Hippocampal formation (tissue), 2 donors: Measurements from ENCODE around the gene GPC6.

Experiments used
- DNase-seq, 2 donors: peaks; one replicate each; lab custom pipeline; 2025; lab: John Stamatoyannopoulos, UW

The GPC6 gene

GRCh38 chr13:93927431-93927830, 700.8 kb downstream of the GPC6 start:
- DNase-seq: no peak

DNA sequence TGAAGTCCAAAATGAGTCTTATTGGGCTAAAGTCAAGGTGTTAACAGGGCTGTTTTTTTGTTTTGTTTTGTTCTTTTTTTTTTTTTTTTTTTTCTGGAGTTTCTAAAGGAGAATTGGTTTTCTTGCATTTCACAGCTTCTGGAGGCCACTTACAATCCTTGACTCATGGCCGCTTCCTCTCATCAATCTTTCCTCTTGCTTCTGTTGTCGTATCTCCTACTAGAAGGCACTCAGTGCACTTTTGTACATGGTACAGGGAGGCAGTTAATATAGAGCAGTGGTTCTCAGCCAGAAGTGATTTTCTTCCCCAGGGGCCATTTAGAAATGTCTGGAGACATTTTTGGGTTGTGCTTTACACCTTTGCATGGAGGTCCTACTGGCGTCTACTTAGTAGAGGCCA, 706.3 kb downstream of the GPC6 start:
- no peak for DNase-seq

DNA sequence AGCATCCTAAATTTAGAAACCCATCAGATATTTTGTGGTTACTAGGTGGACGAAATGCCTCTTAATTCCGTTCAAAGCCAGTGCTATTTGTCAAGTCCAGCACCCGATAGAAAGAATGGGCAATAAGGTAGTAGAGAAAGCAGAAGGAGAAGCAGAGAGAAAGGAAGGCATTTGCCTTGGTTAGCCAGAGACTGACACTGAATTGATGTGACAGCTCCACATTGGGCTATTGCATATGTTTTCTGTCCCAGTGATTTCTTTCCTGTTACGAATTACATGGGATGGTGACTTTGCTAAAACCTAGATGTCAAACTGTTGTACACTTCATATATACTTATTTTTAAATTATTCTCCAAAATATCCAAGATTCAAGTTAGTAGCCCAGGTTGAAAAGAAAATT, 710.3 kb downstream of the GPC6 start:
- DNase-seq: no peak

- no peak for DNase-seq
These were observed 714.8 kb downstream of the GPC6 start for GRCh38 chr13:93941444-93941843.

DNA sequence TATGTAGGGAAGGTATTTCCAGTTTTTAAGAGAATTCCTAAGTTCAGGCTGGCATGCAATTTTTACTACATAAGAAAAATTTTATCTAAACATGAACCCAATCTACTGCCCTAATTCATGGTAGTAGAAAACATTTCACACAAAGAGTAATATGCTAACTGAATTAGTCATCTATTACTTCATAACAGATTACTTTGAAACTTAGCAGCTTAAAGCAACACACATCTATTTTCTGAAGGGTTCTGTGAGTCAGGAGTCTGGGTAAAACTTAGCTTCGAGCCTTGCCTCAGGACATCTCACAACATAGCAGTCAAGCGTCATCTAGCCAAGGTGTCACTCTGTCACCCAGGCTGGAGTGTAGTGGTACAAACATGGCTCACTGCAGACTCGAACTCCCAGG, 715.4 kb downstream of the GPC6 start:
- no peak for DNase-seq

GRCh38 chr13:93945621-93946020, 719.0 kb downstream of the GPC6 start:
- no peak for DNase-seq

- no peak for DNase-seq
These were observed 720.4 kb downstream of the GPC6 start for GRCh38 chr13:93946994-93947393.

- no peak for DNase-seq
These were observed 721.0 kb downstream of the GPC6 start for GRCh38 chr13:93947651-93948050.

- no peak for DNase-seq
These were observed 721.7 kb downstream of the GPC6 start for GRCh38 chr13:93948162-93948922.

- DNase-seq: no peak
These were observed 724.5 kb downstream of the GPC6 start for GRCh38 chr13:93951108-93951507.

DNA sequence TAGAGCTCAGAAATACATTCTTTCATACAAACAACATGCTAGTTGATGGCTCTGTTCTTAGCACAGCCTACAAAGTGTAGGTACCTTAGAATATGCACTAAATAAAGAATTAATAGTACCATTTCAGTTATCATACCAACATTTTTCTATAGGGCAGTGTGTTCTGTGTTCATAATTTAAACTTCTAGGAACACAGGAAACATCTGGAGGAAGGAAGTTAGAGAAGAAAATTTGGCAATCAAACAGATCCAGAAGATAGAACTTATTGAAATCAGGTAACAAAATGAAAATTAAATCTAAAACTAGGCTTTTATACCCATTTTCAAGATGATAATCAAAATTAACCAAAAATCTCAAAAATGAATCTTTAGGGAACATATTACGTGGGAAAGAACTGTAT, 725.3 kb downstream of the GPC6 start:
- DNase-seq: no peak

DNA sequence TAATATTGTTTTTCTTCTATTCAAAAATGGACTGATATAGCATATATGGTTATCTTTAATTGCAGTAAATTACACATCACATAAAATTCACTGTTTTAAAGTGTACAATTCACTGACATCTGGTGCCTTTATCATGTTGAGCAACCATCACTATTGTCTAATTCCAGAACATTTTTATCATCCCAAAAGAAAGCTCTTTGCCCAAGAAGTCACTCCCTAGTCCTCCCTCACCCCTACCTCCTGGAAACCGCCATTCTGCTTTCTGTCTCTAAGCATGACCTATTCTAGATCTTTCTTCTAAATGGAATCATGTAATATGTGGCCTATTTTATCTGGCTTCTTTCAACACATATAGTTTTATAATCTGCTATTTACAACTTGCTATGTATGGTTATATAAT, 727.2 kb downstream of the GPC6 start:
- DNase-seq: no peak

GRCh38 chr13:93955904-93956303, 729.3 kb downstream of the GPC6 start:
- no peak for DNase-seq

DNA sequence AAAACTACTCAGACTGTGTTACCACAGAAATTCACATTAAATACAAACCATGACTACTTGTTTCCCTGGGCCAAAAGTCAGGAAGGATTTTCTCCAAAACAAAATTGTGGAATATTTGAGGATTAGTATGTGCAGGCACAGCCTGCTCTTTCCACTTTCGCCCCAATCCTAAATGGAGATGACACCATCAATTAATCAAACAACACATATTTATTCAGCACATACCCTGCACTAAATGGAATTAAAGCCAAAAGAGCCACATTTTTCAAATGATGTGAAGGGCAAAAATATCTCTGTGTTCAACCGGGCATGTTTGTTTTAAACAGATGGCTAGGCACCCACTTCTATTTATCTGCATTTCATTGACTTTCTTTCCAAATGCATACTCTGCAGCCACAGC, 729.8 kb downstream of the GPC6 start:
- no peak for DNase-seq

DNA sequence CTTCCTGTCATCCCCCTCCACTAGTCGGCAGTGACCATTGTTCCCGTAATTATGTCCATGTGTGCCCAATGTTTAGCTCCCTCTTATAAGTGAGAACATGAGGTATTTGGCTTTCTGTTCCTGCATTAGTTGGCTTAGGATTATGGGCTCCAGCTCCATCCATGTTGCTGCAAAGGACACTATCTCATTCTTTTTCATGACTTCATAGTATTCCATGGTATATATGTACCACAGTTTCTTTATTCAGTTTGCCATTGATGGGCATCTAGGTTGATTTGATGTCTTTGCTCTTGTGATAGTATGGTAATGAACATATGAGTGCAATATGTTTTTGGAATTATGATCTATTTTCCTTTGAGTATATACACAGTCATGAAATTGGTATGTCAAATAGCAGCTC, 730.8 kb downstream of the GPC6 start:
- DNase-seq: no peak

DNA sequence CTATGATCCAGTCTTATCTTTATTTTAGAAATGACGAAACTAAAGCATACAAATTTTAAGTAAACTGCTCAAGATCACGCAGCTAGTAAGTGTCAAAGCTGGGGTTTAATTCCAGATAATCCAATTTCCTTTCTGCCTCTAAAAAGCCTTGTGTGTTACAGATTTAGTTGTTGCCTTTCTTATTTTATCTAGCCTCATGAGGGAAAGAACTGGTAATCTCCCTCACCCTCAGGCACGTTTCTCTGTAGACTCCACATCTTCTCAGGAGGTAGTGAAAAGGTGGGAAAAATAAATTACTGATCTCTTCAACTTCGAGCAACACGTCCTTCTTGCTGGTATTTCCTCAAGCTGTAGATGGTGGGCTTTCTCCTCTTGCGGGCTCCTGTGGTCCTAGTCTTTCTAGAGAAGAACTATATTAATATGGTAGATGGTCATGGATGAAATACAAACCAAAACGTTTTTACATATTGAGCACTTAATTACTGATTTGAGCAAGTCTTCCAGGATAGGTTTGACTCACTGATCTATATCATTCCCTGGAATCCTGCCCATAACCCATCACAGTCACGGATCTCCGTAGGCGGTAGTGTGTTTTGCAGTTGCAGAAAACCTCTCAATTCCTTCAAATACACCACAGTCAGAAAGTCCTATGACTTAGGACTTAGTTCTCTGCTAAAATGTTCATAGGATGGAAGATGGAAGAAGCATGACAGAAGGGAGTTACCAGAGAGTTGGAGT, 733.4 kb downstream of the GPC6 start:
- DNase-seq: no peak

- no peak for DNase-seq
These were observed 736.9 kb downstream of the GPC6 start for GRCh38 chr13:93963266-93964145.

GRCh38 chr13:93964146-93964512, 737.5 kb downstream of the GPC6 start:
- no peak for DNase-seq

DNA sequence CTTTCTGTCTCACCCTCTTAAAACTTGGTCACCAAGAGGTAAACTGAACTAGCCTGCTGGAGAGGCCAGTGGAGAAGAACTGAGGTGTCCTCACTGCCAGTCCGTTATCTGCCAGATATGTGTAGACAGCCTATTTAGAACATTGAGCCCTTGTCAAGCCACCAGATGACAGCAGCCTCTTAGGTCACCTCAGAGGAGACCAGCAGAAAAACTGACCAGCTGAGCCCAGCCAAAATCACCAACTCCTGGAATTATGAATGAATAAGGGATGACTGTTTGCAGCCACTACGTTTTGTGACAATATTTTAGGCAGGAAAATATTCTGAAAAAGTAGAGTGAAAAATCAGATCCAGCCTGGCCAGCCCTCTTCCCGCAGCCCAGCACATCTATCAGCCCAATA, 739.0 kb downstream of the GPC6 start:
- no peak for DNase-seq

DNA sequence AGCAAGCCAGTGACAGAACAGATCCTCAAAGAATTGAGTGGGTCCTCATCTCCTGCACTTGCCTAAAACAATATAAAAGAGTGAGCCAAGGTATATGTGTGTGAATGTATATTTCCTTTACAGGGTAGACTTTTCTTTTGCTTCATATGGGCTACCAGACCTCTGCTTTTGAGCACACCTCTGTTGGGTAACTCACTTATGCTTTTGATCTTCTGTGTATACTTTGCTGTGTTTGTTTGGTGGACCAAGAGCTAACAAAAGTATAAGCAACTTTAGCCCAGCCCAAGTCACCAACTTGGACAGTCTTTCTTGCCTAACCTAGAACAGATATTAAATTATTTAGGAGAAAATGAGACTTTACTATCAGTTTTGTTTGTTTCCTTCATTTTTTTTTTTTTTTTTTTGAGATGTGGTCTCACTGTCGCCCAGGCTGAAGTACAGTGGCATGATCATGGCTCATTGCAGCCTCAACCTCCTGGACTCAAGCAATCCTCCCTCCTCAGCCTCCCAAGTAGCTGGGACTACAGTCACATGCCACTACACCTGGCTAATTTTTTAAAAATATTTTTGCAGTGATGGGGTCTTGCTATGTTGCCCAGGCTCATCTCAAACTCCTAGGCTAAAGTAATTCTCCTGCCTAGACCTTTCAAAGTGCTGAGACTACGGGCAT, 739.8 kb downstream of the GPC6 start:
- no peak for DNase-seq

DNA sequence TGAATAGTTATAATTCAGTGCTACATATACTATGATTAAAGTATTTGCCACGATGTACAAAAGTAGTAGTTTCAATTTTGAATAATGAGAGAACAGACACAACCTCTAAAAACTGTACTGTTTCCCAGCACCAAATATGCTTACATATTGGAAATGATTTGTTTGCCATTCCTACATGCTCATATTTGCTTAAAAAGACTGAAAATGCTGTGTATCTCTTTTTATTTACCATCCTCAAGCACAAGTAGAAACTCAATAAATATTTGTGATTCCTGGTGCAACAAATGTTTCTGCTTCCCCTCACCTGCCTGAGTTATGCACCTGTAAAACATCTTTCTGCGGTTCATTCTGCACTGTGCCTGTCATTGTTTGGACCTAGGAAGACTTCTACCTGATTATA, 740.7 kb downstream of the GPC6 start:
- no peak for DNase-seq

GRCh38 chr13:93975242-93975641, 748.6 kb downstream of the GPC6 start:
- no peak for DNase-seq
